ENCODE data around the gene MFGE8. TPM values are rescaled to one million over a fixed set of nuclear protein-coding genes. Genes with fewer than 3 reads are reported as not detected.

Gene MFGE8
- total and polyA plus RNA-seq, 7 donors: 15.3 to 186 (median 127) TPM

DNA sequence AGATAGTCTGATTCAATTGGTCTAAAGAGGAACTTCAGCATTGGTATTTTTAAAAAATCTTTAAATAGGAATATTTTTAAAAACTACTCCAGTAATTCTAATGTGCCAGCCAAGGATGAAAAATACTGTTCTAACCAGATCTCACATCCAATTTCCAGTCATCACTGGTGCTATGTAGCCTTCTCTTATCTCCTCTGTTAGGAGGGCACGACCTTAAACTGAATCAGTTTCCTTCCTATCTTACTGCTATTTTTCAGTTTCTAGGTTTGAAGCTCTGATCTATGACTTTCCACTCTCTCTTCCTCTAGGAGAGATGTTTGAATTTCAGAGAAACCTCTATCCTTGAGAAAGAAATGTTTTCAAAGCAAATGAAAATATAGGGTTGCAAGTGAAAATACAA, 49.8 kb downstream of the MFGE8 start:
- DNase-seq: no peak
- H3K27me3 ChIP-seq: no peaks in the 10 kb centered on the region
- H3K27ac ChIP-seq: no peak overlapping the region
- intact Hi-C loops (cut with DNase I): no loop called here
- H3K9me3 ChIP-seq: no peaks in the 10 kb centered on the region
- no peaks in the 10 kb centered on the region for H3K36me3 ChIP-seq
- no peaks in the 10 kb centered on the region for H3K4me1 ChIP-seq
- H3K4me3 ChIP-seq: no peak overlapping the region
- TF ChIP-seq POLR2A (IDR thresholded peaks at IDR 0.05): no peak
- TF ChIP-seq, protein P1, sequence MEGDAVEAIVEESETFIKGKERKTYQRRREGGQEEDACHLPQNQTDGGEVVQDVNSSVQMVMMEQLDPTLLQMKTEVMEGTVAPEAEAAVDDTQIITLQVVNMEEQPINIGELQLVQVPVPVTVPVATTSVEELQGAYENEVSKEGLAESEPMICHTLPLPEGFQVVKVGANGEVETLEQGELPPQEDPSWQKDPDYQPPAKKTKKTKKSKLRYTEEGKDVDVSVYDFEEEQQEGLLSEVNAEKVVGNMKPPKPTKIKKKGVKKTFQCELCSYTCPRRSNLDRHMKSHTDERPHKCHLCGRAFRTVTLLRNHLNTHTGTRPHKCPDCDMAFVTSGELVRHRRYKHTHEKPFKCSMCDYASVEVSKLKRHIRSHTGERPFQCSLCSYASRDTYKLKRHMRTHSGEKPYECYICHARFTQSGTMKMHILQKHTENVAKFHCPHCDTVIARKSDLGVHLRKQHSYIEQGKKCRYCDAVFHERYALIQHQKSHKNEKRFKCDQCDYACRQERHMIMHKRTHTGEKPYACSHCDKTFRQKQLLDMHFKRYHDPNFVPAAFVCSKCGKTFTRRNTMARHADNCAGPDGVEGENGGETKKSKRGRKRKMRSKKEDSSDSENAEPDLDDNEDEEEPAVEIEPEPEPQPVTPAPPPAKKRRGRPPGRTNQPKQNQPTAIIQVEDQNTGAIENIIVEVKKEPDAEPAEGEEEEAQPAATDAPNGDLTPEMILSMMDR (IDR thresholded peaks at IDR 0.05): no peak
- TF ChIP-seq POLR2AphosphoS5 (IDR thresholded peaks at IDR 0.05): no peak
- no peak for TF ChIP-seq EP300 (IDR thresholded peaks at IDR 0.05)
- 40 to 62% methylated on average over 1 of the region's 1 CpG for WGBS, 2 donors

DNA sequence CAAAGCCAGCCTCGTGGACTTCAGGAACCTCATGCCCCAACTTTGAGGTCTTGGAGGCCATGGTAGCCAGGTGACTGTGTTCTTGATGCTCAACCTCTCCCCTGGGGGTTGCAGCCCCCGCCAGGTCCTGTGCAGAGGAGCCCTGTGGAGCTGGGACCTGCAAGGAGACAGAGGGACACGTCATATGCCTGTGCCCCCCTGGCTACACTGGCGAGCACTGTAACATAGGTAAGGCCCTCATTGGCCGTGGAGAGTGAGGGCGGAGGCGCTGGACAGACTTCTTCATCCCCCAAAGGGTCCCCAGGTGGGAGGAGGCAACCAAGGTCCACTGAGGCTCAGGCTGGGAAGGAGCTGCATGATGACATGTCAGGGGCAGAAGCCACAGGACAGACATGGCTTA, 53.0 kb downstream of the MFGE8 start:
- 69 to 78% methylated on average over 7 of the region's 7 CpGs for WGBS, 2 donors
- Histone ChIP-seq H3K4me1 (no peaks in the 10 kb centered on the region), H3K4me3 (no peak overlapping the region), H3K9me3 (no peaks in the 10 kb centered on the region), H3K27me3 (no peaks in the 10 kb centered on the region), H3K27ac (no peak overlapping the region), H3K36me3 (no peaks in the 10 kb centered on the region)
- no peak for DNase-seq
- intact Hi-C loops (cut with DNase I): no loop called here
- no peak for TF ChIP-seq POLR2AphosphoS5 (IDR thresholded peaks at IDR 0.05)
- TF ChIP-seq EP300 (IDR thresholded peaks at IDR 0.05): no peak
- TF ChIP-seq, protein P1 (IDR thresholded peaks at IDR 0.05): no peak
- no peak for TF ChIP-seq POLR2A (IDR thresholded peaks at IDR 0.05)

DNA sequence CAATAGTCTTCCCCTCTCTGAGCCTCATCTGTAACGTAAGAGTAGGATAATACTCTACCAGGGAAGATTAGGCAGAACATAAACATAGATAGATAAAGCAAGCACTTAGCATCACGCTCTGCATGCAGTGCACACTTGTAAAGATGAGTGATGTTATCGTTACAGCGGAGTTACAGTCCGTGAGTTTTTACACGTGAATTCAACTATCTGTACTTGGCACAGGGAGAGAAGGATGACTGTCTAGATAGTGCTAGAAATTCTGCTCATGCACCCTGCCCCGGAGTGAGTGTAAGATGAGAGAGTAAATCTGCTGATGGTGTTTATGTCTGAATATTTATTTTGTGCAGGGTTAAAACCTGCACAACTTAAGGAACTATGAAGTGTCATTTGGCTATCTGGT, 53.6 kb downstream of the MFGE8 start:
- intact Hi-C loops (cut with DNase I): no loop called here
- TF ChIP-seq, protein P1 (IDR thresholded peaks at IDR 0.05): no peak
- TF ChIP-seq POLR2AphosphoS5 (IDR thresholded peaks at IDR 0.05) (no peak), POLR2A (IDR thresholded peaks at IDR 0.05) (no peak), EP300 (IDR thresholded peaks at IDR 0.05) (no peak)
- Histone ChIP-seq H3K36me3 (no peaks in the 10 kb centered on the region), H3K9me3 (peaks cover 0 to 2% (median 0%) of the 10 kb centered on the region in 4 donors), H3K4me3 (no peak overlapping the region), H3K27me3 (peaks cover 0 to 6% (median 0%) of the 10 kb centered on the region in 3 donors), H3K4me1 (no peaks in the 10 kb centered on the region), H3K27ac (no peak overlapping the region)
- 59 to 61% methylated on average over 7 of the region's 7 CpGs for WGBS, 2 donors
- DNase-seq: no peak

DNA sequence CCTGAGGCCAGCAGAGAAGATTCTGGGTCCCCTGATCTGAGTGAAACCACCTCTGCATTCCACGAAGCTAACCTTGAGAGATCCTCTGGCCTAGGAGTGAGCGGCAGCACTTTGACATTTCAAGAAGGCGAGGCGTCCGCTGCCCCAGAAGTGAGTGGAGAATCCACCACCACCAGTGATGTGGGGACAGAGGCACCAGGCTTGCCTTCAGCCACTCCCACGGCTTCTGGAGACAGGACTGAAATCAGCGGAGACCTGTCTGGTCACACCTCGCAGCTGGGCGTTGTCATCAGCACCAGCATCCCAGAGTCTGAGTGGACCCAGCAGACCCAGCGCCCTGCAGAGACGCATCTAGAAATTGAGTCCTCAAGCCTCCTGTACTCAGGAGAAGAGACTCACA, 54.2 kb downstream of the MFGE8 start:
- WGBS, 2 donors: 88 to 92% methylated on average over 11 of the region's 11 CpGs
- H3K9me3 ChIP-seq: peaks cover 0 to 6% (median 0%) of the 10 kb centered on the region in 4 donors
- no peaks in the 10 kb centered on the region for H3K4me1 ChIP-seq
- H3K27me3 ChIP-seq: peaks cover 0 to 12% (median 0%) of the 10 kb centered on the region in 3 donors
- H3K27ac ChIP-seq: no peak overlapping the region
- no peaks in the 10 kb centered on the region for H3K36me3 ChIP-seq
- intact Hi-C loops (cut with DNase I): no loop called here
- no peak for TF ChIP-seq EP300 (IDR thresholded peaks at IDR 0.05)
- TF ChIP-seq POLR2AphosphoS5 (IDR thresholded peaks at IDR 0.05): no peak
- TF ChIP-seq, protein P1 (IDR thresholded peaks at IDR 0.05): no peak
- no peak for TF ChIP-seq POLR2A (IDR thresholded peaks at IDR 0.05)
- no peak overlapping the region for H3K4me3 ChIP-seq
- DNase-seq: no peak

DNA sequence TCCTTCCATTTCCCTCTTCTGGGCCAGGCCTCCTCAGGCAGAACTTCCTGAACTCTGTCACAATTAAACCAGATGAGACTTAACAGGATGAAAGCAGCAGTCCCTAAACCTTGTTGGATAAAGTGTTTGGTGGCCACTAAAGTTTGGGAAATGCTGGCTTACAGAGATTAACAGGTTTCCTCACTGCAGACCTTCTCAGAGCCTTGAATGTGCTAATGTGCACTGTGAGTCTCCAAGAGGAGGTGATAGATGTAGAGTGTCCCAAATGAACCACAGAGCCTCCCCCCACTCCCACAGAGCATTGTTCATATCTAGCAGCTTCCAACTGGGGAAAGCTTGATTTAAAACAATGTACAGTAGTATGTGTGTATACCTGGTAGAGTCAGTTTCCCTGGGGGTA, 60.7 kb downstream of the MFGE8 start:
- H3K9me3 ChIP-seq: peaks cover 0 to 6% (median 0%) of the 10 kb centered on the region in 4 donors
- DNase-seq: no peak
- TF ChIP-seq EP300 (IDR thresholded peaks at IDR 0.05) (no peak), POLR2A (IDR thresholded peaks at IDR 0.05) (no peak), POLR2AphosphoS5 (IDR thresholded peaks at IDR 0.05) (no peak)
- TF ChIP-seq, protein P1 (IDR thresholded peaks at IDR 0.05): no peak
- H3K4me1 ChIP-seq: no peaks in the 10 kb centered on the region
- no peaks in the 10 kb centered on the region for H3K36me3 ChIP-seq
- intact Hi-C loops (cut with DNase I): no loop called here
- no peak overlapping the region for H3K4me3 ChIP-seq
- no peak overlapping the region for H3K27ac ChIP-seq
- H3K27me3 ChIP-seq: peaks cover 0 to 37% (median 0%) of the 10 kb centered on the region in 3 donors

Data from sigmoid colon (tissue), 7 donors.